Measurements from ENCODE around the gene RCCD1. TPM values are rescaled to one million over a fixed set of nuclear protein-coding genes. Genes with fewer than 3 reads are reported as not detected.

RCCD1 gene
- total and polyA plus RNA-seq, 9 of the 15 experiments (the other 6 are each of a cell fraction or from before 2014, with no cell fraction given): 11.1 to 51.4 (median 24.7) TPM

- TF ChIP-seq SP1 (CRISPR knock-in tag; IDR thresholded peaks at IDR 0.05): peak; percentile 91
- TF ChIP-seq ELF2 (CRISPR knock-in tag; IDR thresholded peaks at IDR 0.05): peak; percentile 84
- TF ChIP-seq GTF2F1 (IDR thresholded peaks at IDR 0.05; ENCODE audit: low read depth, low read length): peak; percentile 34; the same call in 1 of the 2 replicates
- TF ChIP-seq ZNF134 (CRISPR knock-in tag; conservative IDR thresholded peaks at IDR 0.05): 0 out of 2 replicates have a peak, but pooled peaks have one; percentile 14
- peak; percentile 59; the same call in 1 of the 2 replicates for TF ChIP-seq JUN (IDR thresholded peaks at IDR 0.05; ENCODE audit: borderline replicate concordance, low read depth, low read length)
- TF ChIP-seq JUN (CRISPR knock-in tag; IDR thresholded peaks at IDR 0.05; ENCODE audit: borderline replicate concordance): peak; percentile 73; the same call in 1 of the 2 replicates
- TF ChIP-seq ZNF277 (CRISPR knock-in tag; IDR thresholded peaks at IDR 0.05; ENCODE audit: borderline replicate concordance): no peak
- peak; percentile 78 for TF ChIP-seq U2AF1 (optimal IDR thresholded peaks at IDR 0.05; ENCODE audit: low read depth, low read length)
- TF ChIP-seq TEAD4 (IDR thresholded peaks at IDR 0.05; ENCODE audit: low read length): no peak; the same call in 1 of the 2 replicates
- TF ChIP-seq TEAD4 (CRISPR knock-in tag; IDR thresholded peaks at IDR 0.05; ENCODE audit: borderline replicate concordance): no peak
- no peak for TF ChIP-seq MCM5 (IDR thresholded peaks at IDR 0.05; ENCODE audit: low read depth)
- TF ChIP-seq, protein P1, sequence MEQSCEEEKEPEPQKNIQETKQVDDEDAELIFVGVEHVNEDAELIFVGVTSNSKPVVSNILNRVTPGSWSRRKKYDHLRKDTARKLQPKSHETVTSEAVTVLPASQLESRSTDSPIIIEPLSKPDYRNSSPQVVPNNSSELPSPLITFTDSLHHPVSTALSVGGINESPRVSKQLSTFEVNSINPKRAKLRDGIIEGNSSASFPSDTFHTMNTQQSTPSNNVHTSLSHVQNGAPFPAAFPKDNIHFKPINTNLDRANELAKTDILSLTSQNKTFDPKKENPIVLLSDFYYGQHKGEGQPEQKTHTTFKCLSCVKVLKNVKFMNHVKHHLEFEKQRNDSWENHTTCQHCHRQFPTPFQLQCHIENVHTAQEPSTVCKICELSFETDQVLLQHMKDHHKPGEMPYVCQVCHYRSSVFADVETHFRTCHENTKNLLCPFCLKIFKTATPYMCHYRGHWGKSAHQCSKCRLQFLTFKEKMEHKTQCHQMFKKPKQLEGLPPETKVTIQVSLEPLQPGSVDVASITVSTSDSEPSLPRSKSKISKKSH (CRISPR knock-in tag; IDR thresholded peaks at IDR 0.05): no peak
- TF ChIP-seq EGR1 (conservative IDR thresholded peaks at IDR 0.05): peak; percentile 87
- TF ChIP-seq RFX7 (CRISPR knock-in tag; IDR thresholded peaks at IDR 0.05): no peak
- no peak for TF ChIP-seq FOXK1 (CRISPR knock-in tag; IDR thresholded peaks at IDR 0.05; ENCODE audit: borderline replicate concordance)
- peak; percentile 80; the same call in 1 of the 2 replicates for TF ChIP-seq VEZF1 (CRISPR knock-in tag; IDR thresholded peaks at IDR 0.05)
- TF ChIP-seq ZBTB49 (CRISPR knock-in tag; IDR thresholded peaks at IDR 0.05; ENCODE audit: borderline replicate concordance): no peak
- TF ChIP-seq ELK3 (CRISPR knock-in tag; IDR thresholded peaks at IDR 0.05): no peak
- no peak for TF ChIP-seq CCAR2 (IDR thresholded peaks at IDR 0.05; ENCODE audit: low read depth, low read length)
- peak; percentile 72 for TF ChIP-seq RBM22 (IDR thresholded peaks at IDR 0.05; ENCODE audit: low read depth, low read length, poor library complexity, severe bottlenecking)
Measured at GRCh38 chr15:90954712-90955623, at the start of gene RCCD1 (continued).

Measured in K562 (cell line).